Loucy (cell line): Measurements from ENCODE around the gene SHISAL1.

Experiments
- H2AFZ ChIP-seq: fragments of 200-600 bp; sonication (generic); 2 replicates; pipeline ENCODE4 v1.6.0; 2016; ENCODE audit warnings: antibody characterized with exemption, mild to moderate bottlenecking, low read length, moderate library complexity
- H3F3A ChIP-seq: fragments of 200-600 bp; 2 replicates; pipeline ENCODE4 v1.6.0; 2016; ENCODE audit warnings: antibody characterized with exemption, low read depth, mild to moderate bottlenecking
- H3K27me3 ChIP-seq: fragments of 200-600 bp; sonication (generic); 2 replicates; pipeline ENCODE4 v1.6.1; 2014; ENCODE audit warnings: low read length, mild to moderate bottlenecking; ENCODE audit not compliant: insufficient read depth, poor library complexity, severe bottlenecking
- H3K36me3 ChIP-seq: fragments of 200-600 bp; sonication (generic); 2 replicates; pipeline ENCODE4 v1.6.1; 2016; ENCODE audit warnings: low read length; ENCODE audit not compliant: insufficient read depth
- H3K4me1 ChIP-seq: fragments of 200-600 bp; sonication (generic); 2 replicates; pipeline ENCODE4 v1.5.1; 2014; ENCODE audit warnings: low read length, mild to moderate bottlenecking; ENCODE audit not compliant: insufficient read depth, poor library complexity, severe bottlenecking
- H3K4me2 ChIP-seq: fragments of 200-600 bp; sonication (generic); 2 replicates; pipeline ENCODE4 v1.6.0; 2014; ENCODE audit warnings: antibody characterized with exemption, low read length, low read depth, mild to moderate bottlenecking; ENCODE audit not compliant: poor library complexity, severe bottlenecking
- H3K4me3 ChIP-seq: fragments of 200-600 bp; sonication (generic); 2 replicates; pipeline ENCODE4 v1.5.1; 2014; ENCODE audit warnings: low read length, mild to moderate bottlenecking, mixed read lengths; ENCODE audit not compliant: poor library complexity, severe bottlenecking
- H3K79me2 ChIP-seq: fragments of 200-600 bp; sonication (generic); 2 replicates; pipeline ENCODE4 v1.6.1; 2014; ENCODE audit warnings: low read length; ENCODE audit not compliant: insufficient read depth
- H3K9ac ChIP-seq: fragments of 200-600 bp; sonication (generic); 2 replicates; pipeline ENCODE4 v1.6.0; 2014; ENCODE audit warnings: mild to moderate bottlenecking, low read depth, low read length, moderate library complexity; ENCODE audit not compliant: poor library complexity, severe bottlenecking
- H3K9me2 ChIP-seq: fragments of 200-600 bp; sonication (generic); replicated peaks from 2 replicates; pipeline ENCODE4 v1.6.1; 2016; ENCODE audit warnings: low read depth, low read length, mixed read lengths
- H3K9me3 ChIP-seq: fragments of 200-600 bp; sonication (generic); 2 replicates; pipeline ENCODE4 v1.6.1; 2014; ENCODE audit warnings: mild to moderate bottlenecking, antibody characterized with exemption, low read length, low read depth; ENCODE audit not compliant: insufficient read depth
- H4K20me1 ChIP-seq: fragments of 200-600 bp; sonication (generic); 2 replicates; pipeline ENCODE4 v1.6.0; 2014; ENCODE audit warnings: antibody characterized with exemption, low read length, mild to moderate bottlenecking; ENCODE audit not compliant: insufficient read depth, poor library complexity, severe bottlenecking
- EZH2phosphoT487 ChIP-seq: fragments of 200-600 bp; IDR thresholded peaks from 2 replicates; pipeline ENCODE4 v1.6.1; 2018; ENCODE audit warnings: antibody characterized with exemption, mild to moderate bottlenecking, moderate library complexity, borderline replicate concordance
- TF ChIP-seq, protein P1 (sequence below): fragments of 200-600 bp; sonication (generic); conservative IDR thresholded peaks from 2 replicates; pipeline ENCODE4 v1.5.1; 2014; ENCODE audit warnings: mild to moderate bottlenecking, antibody characterized with exemption, low read length

SHISAL1 gene

DNA sequence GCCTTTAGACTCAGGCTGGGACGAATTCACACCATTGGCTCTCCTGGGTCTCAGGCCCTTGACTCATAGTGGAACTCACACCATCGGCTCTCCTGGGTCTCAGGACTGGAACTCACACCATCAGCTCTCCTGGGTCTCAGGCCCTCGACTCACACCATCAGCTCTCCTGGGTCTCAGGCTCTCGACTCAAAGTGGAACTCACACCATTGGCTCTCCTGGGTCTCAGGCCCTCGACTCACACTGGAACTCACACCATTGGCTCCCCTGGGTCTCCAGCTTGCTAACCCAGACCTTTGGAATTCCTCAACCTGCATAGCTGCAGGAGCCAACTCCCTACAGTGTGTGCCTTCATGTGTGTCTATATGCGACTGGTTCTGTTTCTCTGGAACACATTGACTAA lies 56.7 kb downstream of the SHISAL1 start:
- no peaks in the 10 kb centered on the region for H3K9me2 ChIP-seq

DNA sequence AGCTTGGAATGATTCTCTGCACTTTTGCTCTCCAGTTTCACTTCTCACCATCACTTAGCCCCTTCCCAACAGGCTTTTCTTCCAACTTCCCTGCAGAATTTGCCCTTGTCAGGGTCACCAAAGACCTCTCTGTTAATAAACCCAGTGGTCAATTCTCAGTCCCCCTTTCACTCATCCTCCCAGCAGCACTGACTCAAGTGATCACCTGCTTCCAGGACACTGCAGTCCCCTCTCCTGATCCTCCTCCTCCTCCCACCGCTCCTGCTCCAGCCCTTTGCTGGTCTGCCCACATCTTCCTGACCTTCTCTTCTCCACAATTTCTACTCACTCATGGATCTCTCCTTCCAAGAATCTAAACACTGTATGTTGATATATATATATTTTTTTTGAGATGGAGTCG lies 57.9 kb downstream of the SHISAL1 start:
- Histone ChIP-seq H3K9ac (no peak overlapping the region), H3K9me2 (no peaks in the 10 kb centered on the region), H3F3A (no peaks in the 10 kb centered on the region), H3K9me3 (peaks cover 7% of the 10 kb centered on the region; the same call in 1 of the 2 replicates), H3K4me1 (no peaks in the 10 kb centered on the region), H2AFZ (no peak overlapping the region), H4K20me1 (no peaks in the 10 kb centered on the region), H3K27me3 (no peaks in the 10 kb centered on the region), H3K4me2 (no peak overlapping the region), H3K36me3 (no peaks in the 10 kb centered on the region), H3K79me2 (no peaks in the 10 kb centered on the region), H3K4me3 (no peak overlapping the region)
- no peak for TF ChIP-seq EZH2phosphoT487
- TF ChIP-seq, protein P1, sequence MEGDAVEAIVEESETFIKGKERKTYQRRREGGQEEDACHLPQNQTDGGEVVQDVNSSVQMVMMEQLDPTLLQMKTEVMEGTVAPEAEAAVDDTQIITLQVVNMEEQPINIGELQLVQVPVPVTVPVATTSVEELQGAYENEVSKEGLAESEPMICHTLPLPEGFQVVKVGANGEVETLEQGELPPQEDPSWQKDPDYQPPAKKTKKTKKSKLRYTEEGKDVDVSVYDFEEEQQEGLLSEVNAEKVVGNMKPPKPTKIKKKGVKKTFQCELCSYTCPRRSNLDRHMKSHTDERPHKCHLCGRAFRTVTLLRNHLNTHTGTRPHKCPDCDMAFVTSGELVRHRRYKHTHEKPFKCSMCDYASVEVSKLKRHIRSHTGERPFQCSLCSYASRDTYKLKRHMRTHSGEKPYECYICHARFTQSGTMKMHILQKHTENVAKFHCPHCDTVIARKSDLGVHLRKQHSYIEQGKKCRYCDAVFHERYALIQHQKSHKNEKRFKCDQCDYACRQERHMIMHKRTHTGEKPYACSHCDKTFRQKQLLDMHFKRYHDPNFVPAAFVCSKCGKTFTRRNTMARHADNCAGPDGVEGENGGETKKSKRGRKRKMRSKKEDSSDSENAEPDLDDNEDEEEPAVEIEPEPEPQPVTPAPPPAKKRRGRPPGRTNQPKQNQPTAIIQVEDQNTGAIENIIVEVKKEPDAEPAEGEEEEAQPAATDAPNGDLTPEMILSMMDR: no peak

More for the DNA sequence above, 56.7 kb downstream of the SHISAL1 start:
- Histone ChIP-seq H3F3A (no peaks in the 10 kb centered on the region), H3K4me1 (no peaks in the 10 kb centered on the region), H3K4me3 (no peak overlapping the region), H3K27me3 (no peaks in the 10 kb centered on the region), H2AFZ (no peak overlapping the region), H3K79me2 (no peaks in the 10 kb centered on the region), H3K9me3 (no peaks in the 10 kb centered on the region), H3K9ac (no peak overlapping the region), H3K4me2 (no peak overlapping the region), H4K20me1 (no peaks in the 10 kb centered on the region), H3K36me3 (no peaks in the 10 kb centered on the region)
- no peak for TF ChIP-seq EZH2phosphoT487
- TF ChIP-seq, protein P1: no peak

DNA sequence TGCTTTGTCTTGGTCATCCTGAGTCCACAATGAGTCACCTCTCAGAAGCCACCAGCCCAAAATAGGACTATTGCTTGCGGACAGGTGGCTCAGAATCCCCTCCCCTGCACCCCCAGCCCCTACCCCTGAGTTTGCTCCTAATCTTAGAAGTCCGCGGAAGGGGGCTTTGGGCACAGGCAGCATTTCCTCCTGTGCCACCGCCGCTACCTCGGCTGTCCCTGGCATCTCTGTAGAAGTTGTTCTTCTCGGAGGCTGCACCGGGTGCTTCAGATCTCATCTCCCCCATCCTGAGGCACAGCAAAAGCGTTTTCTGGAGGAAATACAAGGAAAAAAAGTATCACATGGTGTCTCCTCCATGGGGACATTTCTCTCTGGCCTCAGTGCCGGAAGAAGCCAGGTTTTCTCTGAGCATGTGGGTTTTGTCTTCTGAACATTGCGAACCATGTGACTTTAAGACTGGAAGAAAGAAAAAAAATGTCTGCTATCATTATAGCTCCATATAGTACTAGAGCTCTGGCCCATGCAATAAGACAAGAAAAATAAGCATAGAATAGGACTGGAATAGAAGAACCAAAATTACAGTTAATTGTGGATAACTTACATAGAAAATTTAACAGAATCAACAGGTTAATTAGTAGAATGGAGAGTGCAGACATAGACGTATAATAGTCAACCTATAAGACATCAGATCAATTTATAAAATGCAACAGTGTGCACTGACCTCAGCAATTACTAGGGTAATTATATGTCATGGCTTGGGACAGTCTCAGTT lies 63.2 kb downstream of the SHISAL1 start:
- H3K4me1 ChIP-seq: no peaks in the 10 kb centered on the region
- H3K4me2 ChIP-seq: no peak overlapping the region
- no peaks in the 10 kb centered on the region for H3F3A ChIP-seq
- H3K27me3 ChIP-seq: no peaks in the 10 kb centered on the region
- H3K36me3 ChIP-seq: no peaks in the 10 kb centered on the region
- H3K79me2 ChIP-seq: no peaks in the 10 kb centered on the region
- TF ChIP-seq, protein P1: no peak
- no peak for TF ChIP-seq EZH2phosphoT487
- H3K4me3 ChIP-seq: no peak overlapping the region
- no peaks in the 10 kb centered on the region for H3K9me2 ChIP-seq
- H2AFZ ChIP-seq: no peak overlapping the region
- H3K9me3 ChIP-seq: peaks cover 12% of the 10 kb centered on the region; the same call in 1 of the 2 replicates
- no peak overlapping the region for H3K9ac ChIP-seq
- H4K20me1 ChIP-seq: no peaks in the 10 kb centered on the region
